Right forelimb (tissue), 1 donor: ENCODE results near the gene VTI1A.

Experiments used
- DNase-seq: peaks from one replicate; pipeline ENCODE4 v3.0.0-alpha.2; 2018

Gene VTI1A

DNA sequence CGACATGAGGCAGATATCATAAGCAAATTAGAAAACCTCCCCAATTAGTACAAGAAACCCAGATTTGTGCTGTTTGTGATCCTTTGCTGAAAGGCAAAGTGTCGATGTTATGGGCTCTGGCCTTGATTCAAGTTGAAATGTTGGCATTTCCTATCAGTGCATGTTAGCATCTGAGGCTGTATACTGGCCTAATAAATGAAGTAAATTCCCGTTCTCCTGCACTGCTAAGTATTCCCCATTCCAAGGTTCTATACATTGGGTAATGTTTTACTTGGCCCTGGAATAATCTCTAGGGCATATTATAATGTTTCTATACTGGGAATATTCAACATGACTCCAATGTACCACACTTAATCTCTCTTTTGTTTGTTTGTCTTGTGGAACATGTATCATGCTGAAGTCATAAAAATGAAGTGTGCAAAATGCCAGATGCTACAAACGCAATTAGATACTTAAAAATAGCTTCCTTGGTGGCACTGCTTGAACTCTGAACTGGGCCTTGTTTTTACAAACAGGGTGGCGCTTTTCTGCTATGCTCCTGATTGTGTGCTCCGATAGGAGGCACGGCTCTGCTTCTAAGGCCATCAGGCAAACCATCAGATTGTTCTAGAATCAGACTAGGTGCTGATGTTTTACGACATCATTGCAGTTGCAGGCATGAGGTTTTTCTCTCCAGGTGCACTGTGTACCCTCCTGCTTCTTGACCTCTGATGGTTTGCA lies 346.3 kb downstream of the VTI1A start:
- DNase-seq, result no peak

- no peak for DNase-seq
Measured at GRCh38 chr10:112794201-112794600, 347.2 kb downstream of the VTI1A start.

DNA sequence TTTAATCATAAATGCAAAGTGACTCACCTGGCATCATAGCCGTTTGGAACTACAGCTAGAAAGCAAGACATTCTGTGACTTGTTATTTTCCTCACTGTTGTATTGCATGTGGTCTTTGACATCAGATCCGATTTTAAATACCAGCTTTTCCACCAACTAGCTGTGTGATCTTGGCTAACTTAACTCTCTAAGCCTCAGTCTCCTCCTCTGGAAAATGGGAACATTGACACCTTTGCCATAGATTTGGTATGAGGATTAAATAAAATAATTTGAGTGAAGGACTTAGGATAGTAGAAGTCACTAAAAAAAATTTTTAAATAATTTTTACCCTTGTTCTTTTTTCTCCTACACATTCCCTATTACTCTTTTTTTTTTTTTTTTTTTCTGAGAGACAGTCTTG lies 348.1 kb downstream of the VTI1A start:
- no peak for DNase-seq

DNA sequence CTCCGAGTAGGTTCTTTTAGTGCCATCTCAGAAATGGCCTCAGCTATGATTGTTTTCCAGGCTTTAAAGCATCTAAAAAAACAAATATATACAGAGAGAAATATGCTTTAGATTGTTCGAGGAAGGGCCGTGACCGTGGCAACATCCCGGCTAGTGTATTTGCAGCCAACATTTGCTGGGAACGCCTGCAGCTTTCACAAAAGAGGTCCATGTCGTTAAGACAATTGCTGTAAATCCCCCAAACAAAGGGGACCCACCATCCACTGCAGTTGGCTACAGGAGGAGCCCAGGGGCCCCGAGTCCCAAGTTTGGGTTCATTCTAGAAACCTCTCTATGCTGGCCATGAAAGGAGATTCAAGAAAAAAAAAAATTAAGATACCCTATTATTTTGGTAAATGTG lies 350.2 kb downstream of the VTI1A start:
- no peak for DNase-seq

DNA sequence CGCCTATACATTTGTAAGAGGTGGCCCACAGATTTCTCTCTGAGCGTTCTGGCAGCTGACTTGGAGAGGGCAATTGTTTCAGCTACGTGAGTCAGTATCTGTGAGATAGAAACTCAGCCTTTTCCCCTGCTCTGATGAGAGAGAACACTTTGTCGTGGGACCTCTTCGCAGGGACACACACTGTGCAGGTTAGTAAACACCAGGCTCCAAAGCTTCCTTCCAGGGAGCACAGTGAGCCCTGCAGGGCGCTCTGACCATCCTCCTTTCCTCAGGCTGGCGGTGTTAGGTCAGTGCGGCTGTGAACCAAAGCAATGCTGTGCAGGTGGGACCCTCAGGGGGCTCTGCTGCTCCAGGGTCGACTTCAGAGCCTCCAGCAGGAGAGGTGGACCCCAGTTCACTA lies 350.8 kb downstream of the VTI1A start:
- DNase-seq, result no peak

- no peak for DNase-seq
Measured at GRCh38 chr10:112799038-112799437, 352.0 kb downstream of the VTI1A start.

- DNase-seq, result no peak
Measured at GRCh38 chr10:112799726-112800510, 352.9 kb downstream of the VTI1A start.

DNA sequence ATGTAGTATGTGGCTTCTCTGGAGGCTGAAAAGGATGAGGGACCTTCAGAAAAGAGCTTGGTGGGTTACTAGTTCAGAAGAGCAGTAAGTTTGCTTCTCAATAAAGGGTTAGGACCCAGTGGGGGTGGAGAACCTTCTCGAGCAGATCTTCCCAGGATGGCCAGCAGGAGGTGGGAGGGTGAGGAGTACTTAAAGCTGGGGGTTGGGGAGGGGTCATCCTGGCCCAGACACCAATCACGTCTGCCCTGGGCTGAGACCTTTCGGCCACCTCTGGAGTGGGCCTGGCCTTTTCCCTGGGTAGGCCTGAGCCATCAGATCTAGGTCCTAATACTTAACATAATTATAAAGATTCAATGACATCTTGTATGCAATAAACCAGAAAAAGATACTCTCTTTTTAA lies 354.0 kb downstream of the VTI1A start:
- DNase-seq, result no peak

GRCh38 chr10:112801748-112802147 lies 354.7 kb downstream of the VTI1A start:
- DNase-seq, result no peak

GRCh38 chr10:112802411-112803022 lies 355.5 kb downstream of the VTI1A start:
- no peak for DNase-seq

DNA sequence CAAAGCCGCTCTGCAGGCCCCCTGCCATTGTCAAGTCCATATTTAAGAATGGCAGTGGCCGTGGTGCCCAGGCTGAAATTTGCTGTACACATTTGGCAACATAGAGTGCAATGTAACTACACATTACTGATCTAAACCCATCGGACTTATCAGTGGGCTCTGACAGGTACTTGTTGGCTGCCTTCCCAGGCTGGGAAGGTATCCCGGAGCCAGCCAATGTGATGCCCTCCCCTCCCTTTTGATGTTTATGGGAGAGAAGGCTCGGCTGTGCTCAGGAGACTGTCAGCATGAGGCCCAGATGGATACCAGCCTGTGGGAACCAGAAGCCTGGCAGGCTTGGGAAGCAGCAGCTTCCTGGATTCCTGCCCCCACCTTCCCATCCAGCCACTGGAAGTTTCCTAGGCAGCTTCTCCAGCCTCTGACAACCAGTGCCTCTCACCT lies 357.0 kb downstream of the VTI1A start:
- no peak for DNase-seq

GRCh38 chr10:112805254-112805590 lies 358.2 kb downstream of the VTI1A start:
- no peak for DNase-seq

GRCh38 chr10:112805701-112806100 lies 358.7 kb downstream of the VTI1A start:
- DNase-seq, result peak; percentile 19

GRCh38 chr10:112807013-112807412 lies 360.0 kb downstream of the VTI1A start:
- DNase-seq, result peak; percentile 21

GRCh38 chr10:112809736-112810135 lies 362.7 kb downstream of the VTI1A start:
- DNase-seq, result peak; percentile 26

- DNase-seq, result peak; percentile 17
Measured at GRCh38 chr10:112810711-112811151, 363.7 kb downstream of the VTI1A start.

GRCh38 chr10:112811741-112812551 lies 364.9 kb downstream of the VTI1A start:
- DNase-seq, result peak; percentile 74

GRCh38 chr10:112812586-112812985 lies 365.6 kb downstream of the VTI1A start:
- DNase-seq, result no peak

DNA sequence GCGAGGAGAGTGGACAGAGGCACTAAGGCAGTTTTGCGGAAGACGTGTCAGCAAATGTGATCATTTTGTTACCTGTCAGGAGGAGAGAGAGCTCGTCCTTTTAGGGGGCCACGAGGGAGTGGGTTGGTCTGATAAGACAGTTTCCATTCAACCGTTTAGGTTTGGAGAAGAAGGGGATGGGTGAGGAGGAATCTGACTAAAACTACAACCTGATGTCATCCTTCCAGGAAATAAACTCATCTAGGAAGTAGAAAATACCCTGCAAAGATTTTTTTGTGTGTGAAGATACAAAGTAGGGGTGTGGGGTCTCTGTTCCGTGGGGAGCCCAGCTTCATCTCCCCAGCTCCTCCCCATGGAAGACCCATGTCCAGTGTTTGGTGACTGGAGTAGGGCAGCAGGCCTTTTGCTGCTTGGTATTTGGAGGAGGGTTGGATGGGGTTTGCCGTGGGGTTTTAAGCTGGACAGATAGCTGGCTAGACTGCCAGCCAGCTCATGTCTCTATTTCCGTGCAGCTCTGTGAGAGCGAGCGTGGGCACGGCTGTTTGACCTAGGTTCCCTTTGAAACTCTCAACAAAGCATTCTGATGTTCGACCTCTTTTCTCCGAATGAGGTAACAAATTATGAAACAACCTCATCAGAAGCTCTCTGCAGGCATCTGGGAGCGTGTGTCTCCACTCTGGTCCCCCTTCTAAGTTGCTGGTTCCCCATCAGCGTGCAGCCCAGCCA lies 367.0 kb downstream of the VTI1A start:
- DNase-seq, result peak; percentile 16

- no peak for DNase-seq
Measured at GRCh38 chr10:112815269-112816032, 368.4 kb downstream of the VTI1A start.

DNA sequence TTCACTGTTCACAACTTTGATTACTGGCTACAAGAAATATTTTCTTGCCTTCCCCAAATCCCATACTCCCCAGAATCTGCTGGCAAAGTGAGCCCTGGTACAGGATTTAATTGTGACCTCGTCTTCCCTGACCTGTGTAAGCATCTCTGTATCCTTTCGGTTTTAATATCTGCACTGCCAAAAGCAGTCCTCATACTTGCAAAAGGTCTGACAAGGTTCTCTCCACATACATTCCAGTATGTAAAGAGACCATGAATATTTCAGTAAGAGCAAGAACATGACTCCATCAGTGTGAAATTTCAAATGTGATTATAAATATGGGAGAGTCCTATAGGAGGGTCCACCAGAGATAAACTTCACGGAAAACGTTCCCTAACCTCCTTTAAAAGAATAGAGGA lies 369.0 kb downstream of the VTI1A start:
- DNase-seq, result no peak

GRCh38 chr10:112816891-112817290 lies 369.9 kb downstream of the VTI1A start:
- DNase-seq, result no peak
